T47D (cell line): Measurements from ENCODE around the gene DUSP11.
"Not testable (repeated sequence)": the region's sequence is repeated elsewhere in the genome, so short reads cannot be mapped to it uniquely, and the experiment has no call there.

Source experiments
- DNase-seq, 2 experiments: peaks; one replicate each; pipeline versions ENCODE4 v3.0.0 to v3.0.0-alpha.2; 2011 to 2012; ENCODE audit warnings: low read depth in 1 of 2, low spot score in 1 of 2
- JUND ChIP-seq: IDR thresholded peaks from 2 replicates; pipeline ENCODE4 v1.6.1; 2012; ENCODE audit warnings: low read depth
- in situ Hi-C: cut with HindIII; loops from 2 replicates; pipeline ENCODE4 v1.10.0; 2016; ENCODE audit warnings: low sequenced_read_pairs, low pct_unique_long_range_greater_than_20kb

Gene DUSP11

DNA sequence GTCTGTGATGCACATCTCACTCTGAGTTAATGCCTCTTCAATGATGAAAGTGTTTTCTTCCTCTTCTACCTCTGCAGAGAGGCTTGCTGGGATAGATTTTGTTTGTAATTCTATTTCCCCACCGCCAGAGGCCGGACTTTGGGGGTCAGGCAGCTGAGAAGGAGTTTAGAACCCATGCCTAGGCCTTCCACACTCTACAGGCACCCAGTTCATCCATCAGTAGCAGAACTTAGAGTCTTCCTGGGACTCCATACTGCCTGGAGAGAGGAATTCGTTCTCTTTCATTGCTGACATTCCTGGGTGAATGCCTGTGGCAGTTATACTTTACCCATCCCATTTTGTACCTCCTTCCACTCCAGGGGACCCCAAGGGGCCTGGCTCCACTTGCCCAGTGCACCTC is 51.9 kb downstream of the DUSP11 start:
- no peak for DNase-seq
- TF ChIP-seq JUND: no peak
- in situ Hi-C loops: no loop called here

DNA sequence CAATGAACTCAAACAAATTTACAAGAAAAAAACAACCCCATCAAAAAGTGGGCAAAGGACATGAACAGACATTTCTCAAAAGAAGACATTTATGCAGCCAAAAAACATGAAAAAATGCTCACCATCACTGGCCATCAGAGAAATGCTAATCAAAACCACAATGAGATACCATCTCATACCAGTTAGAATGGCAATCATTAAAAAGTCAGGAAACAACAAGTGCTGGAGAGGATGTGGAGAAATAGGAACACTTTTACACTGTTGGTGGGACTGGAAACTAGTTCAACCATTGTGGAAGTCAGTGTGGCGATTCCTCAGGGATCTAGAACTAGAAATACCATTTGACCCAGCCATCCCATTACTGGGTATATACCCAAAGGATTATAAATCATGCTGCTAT is 53.2 kb downstream of the DUSP11 start:
- in situ Hi-C loops, DNase-seq: not testable (repeated sequence)

GRCh38 chr2:73718851-73719621 is 60.9 kb downstream of the DUSP11 start:
- no peak for DNase-seq
- TF ChIP-seq JUND: no peak
- in situ Hi-C loops: no loop called here

- no peak for DNase-seq
- in situ Hi-C loops: no loop called here
- TF ChIP-seq JUND: no peak
These were observed 61.5 kb downstream of the DUSP11 start for GRCh38 chr2:73718421-73718820.

GRCh38 chr2:73717695-73718094 is 62.2 kb downstream of the DUSP11 start:
- DNase-seq, in situ Hi-C loops: not testable (repeated sequence)

- in situ Hi-C loops: no loop called here
- TF ChIP-seq JUND: no peak
- no peak for DNase-seq
These were observed 62.7 kb downstream of the DUSP11 start for GRCh38 chr2:73717251-73717606.

- DNase-seq: no peak
- in situ Hi-C loops: no loop called here
- TF ChIP-seq JUND: no peak
These were observed 63.2 kb downstream of the DUSP11 start for GRCh38 chr2:73716543-73717250.

DNA sequence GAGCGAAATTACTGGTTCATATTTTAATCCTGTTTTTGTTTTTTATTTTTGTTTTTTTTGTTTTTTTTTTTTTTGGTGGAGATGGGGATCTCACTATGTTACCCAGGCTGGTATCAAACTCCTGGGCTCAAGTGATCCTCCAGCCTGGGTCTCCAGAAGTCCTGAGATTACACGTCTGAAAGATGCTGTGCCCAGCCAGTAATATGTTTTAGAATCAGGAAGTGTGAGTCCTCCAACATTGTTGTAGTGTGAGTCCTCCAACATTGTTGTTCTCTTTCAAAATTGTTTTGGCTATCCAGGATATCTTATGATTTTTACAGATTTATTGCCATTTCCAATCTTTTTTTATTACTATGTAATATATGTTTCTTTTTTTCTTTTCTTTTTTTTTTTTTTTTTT is 65.8 kb downstream of the DUSP11 start:
- no peak for TF ChIP-seq JUND
- in situ Hi-C loops: no loop called here

More for the DNA sequence above, 65.8 kb downstream of the DUSP11 start:
- DNase-seq: no peak
